ENCODE results near the gene ABL1.

The ABL1 gene

DNA sequence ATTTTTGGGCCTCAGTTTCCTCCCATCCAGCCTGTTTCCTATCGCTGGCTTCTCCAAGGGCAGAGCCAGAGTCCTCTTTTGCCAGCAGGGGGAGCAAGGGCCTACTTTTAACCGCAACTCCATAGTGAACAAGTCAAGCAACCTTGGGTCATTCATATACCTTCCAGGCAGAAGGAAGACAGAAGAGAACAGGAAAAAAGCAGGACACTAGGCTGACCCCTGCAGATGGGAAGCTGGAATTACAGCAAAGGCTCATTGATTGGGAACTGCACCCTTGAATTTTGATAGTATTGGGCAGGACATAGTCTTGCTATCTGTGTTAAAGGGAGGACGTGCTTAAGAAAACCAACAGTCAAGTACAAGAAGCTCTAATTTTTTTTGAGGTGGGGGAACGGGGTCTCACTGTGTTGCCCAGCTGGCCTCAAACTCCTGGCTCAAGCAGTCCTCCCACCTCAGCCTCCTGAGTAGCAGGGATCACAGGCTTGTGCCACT lies 31.5 kb downstream of the ABL1 start:
- DNase-seq (ENCODE audit: low spot score in 2 of 2): peak; percentile 42 to 52
- H3K4me3 Mint-ChIP-seq: no peak overlapping the region
- H3K27ac Mint-ChIP-seq: no peak overlapping the region
- peaks cover 4% of the 10 kb centered on the region for H3K36me3 Mint-ChIP-seq
- no peaks in the 10 kb centered on the region for H3K9me3 Mint-ChIP-seq
- peaks cover 14% of the 10 kb centered on the region for H3K4me1 Mint-ChIP-seq
- H3K27me3 Mint-ChIP-seq: no peaks in the 10 kb centered on the region
- peak; percentile 67 for ATAC-seq (ENCODE audit: low read depth)

DNA sequence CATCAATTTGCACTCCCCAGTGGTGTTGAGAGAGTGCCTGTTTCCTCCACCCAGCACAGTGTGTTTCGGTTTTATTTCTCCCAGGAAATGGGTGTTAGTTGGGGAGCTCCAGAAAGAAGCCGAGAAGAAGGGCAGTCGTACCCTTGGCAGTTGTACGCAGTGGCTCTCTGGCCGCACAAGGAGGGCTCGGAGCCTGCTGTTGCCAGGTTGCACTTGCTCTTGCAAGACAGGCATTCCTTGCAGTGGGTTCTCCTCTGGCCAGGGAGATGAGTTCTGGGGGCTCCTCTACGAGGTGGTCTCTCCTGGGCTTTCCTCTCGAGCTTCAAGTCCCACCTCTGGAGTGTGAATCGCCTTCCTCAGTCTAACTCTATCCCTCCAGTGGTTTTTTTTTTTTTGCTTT lies 32.5 kb downstream of the ABL1 start:
- no peaks in the 10 kb centered on the region for H3K9me3 Mint-ChIP-seq

DNA sequence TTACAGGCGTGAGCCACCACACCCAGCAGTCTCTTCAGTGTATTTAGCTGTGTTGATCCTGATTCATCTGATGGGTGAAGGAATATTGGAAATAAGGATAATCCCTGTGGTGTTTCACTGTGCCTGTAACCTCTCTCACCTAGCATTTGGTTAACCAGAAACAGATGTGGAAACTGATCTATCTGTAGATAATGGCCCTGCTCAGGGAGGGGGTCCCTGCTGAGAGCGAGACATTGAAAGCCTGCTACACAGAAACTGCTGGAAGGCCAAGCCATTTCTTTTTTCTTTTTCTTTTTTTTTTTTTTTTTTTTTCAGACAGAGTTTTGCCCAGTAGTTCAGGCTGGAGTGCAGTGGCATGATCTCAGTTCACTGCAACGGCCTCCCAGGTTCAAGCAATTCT lies 33.2 kb downstream of the ABL1 start:
- ATAC-seq (ENCODE audit: low read depth): no peak
- DNase-seq (ENCODE audit: low spot score in 2 of 2): no peak
- Mint-ChIP-seq H3K36me3 (peaks cover 7% of the 10 kb centered on the region), H3K27ac (no peak overlapping the region), H3K4me1 (peaks cover 14% of the 10 kb centered on the region), H3K27me3 (no peaks in the 10 kb centered on the region), H3K4me3 (no peak overlapping the region), H3K9me3 (no peaks in the 10 kb centered on the region)

More for the DNA sequence above, 32.5 kb downstream of the ABL1 start:
- Mint-ChIP-seq H3K4me3 (no peak overlapping the region), H3K27me3 (no peaks in the 10 kb centered on the region), H3K27ac (no peak overlapping the region), H3K36me3 (peaks cover 5% of the 10 kb centered on the region), H3K4me1 (peaks cover 14% of the 10 kb centered on the region)
- DNase-seq (ENCODE audit: low spot score in 2 of 2) (no peak), ATAC-seq (ENCODE audit: low read depth) (no peak)

DNA sequence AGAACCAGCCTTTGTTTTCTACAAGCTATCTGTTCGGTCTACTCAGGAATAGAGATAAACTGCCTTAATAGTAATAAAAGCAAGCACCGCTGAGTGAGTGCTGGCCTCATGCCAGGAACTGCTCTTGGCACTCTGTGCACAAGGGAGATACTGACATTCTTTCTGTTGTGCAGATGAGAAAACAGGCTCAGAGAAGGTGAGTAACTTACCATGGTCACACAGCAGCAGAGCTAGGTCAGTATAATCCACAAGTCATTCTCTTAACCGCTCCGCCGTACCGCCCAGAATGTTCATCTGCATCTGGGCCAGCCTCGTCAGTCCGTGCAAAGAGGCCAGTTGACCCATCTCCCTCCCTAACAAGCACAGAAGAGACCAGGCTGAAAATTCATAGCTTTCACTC lies 34.2 kb downstream of the ABL1 start:
- Mint-ChIP-seq H3K36me3 (peaks cover 14% of the 10 kb centered on the region), H3K4me3 (no peak overlapping the region), H3K27ac (no peak overlapping the region), H3K27me3 (no peaks in the 10 kb centered on the region), H3K4me1 (peaks cover 14% of the 10 kb centered on the region), H3K9me3 (no peaks in the 10 kb centered on the region)
- ATAC-seq (ENCODE audit: low read depth): no peak
- no peak for DNase-seq (ENCODE audit: low spot score in 2 of 2)

DNA sequence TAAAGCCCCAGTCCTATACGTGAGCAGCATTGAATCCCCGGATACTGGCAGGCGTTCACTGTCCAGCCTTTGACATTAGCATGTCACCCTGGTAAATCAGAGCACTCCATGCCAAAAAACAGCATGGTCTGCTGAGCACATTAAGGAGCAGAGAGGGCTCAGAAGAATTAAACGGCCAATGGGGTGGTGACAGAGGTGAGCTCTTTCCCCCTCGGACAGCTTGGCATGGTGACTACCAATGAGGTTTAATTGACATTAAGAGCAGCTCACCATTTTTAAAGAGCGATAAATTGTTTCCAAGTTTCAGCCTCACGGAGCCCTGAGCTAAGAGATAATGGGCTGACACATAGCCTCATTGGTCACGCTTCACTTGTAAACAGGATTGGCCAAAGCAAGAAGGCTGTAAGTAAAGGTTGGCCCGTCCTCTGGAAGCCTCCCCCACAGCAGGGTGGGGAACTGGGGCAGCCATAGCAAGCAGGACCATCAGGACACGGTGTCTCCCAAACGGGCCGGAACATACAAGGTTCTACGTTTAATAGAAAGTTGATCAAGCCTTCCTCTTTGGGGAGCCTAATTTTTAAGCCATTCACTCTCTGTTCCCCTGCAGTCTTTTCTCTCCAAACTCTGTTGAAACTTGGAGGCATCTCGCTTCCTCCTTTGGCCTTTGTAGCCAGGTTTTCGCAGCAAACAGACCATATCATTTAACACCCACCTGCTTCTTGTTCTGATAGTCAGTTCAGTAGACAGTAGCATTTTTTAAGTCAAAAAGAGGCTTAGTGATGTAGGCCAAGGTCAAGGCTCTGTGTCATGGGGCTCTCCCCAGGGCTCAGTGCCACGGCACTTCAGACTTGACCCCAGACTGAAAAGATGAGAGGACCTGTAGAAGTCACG lies 35.7 kb downstream of the ABL1 start:
- peaks cover 25% of the 10 kb centered on the region for H3K36me3 Mint-ChIP-seq
- H3K9me3 Mint-ChIP-seq: no peaks in the 10 kb centered on the region
- H3K4me1 Mint-ChIP-seq: peaks cover 14% of the 10 kb centered on the region
- no peak for DNase-seq (ENCODE audit: low spot score in 2 of 2)
- peak; percentile 71 for ATAC-seq (ENCODE audit: low read depth)
- H3K4me3 Mint-ChIP-seq: no peak overlapping the region
- peak overlapping the region; percentile 74 for H3K27ac Mint-ChIP-seq
- H3K27me3 Mint-ChIP-seq: no peaks in the 10 kb centered on the region

DNA sequence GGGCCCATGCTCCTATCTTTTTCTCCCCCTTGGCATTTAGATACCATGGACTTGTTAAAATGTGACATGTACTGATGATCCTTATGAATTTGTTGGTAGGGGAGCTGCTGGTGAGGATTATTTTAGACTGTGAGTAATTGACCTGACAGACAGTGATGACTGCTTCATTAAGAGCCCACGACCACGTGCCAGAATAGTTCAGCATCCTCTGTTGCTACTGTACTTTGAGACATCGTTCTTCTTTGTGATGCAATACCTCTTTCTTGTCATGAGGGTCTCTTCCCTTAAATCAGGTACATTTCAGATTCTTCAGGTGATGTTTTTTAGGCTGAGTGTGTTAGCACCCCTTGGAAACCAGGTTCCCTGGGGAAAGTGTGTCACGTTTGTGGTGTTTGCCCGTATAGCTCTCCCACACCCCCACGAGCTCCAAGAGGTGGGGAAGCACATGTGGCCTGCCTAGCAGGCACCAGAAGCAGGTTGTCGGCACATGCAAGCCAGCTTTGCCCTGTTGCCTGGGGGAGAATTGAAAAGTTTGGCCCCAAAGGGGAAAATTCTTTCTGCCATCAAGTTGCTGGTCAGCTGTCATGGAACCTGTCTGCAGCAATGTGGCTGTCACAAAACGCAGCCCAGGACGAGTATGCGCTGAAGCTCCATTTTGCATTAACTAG lies 36.5 kb downstream of the ABL1 start:
- Mint-ChIP-seq H3K36me3 (peaks cover 25% of the 10 kb centered on the region), H3K4me3 (no peak overlapping the region), H3K27me3 (no peaks in the 10 kb centered on the region), H3K9me3 (no peaks in the 10 kb centered on the region), H3K27ac (peak overlapping the region; percentile 74), H3K4me1 (peaks cover 11% of the 10 kb centered on the region)
- DNase-seq (ENCODE audit: low spot score in 2 of 2) (no peak), ATAC-seq (ENCODE audit: low read depth) (no peak)

DNA sequence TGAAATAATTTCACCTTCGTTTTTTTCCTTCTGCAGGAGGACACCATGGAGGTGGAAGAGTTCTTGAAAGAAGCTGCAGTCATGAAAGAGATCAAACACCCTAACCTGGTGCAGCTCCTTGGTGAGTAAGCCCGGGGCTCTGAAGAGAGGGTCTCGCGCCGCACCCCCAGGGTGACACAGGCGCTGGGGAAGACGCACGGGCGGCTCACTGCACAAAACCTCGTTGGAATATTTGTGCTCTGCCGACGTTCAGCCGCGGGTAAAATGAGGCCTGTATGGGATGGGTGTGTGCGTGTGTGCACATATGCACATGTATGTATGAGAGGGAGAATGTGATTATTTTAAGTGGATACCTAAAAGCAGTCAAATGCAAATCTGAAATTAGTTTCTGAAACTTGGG lies 37.0 kb downstream of the ABL1 start:
- H3K4me3 Mint-ChIP-seq: no peak overlapping the region
- DNase-seq (ENCODE audit: low spot score in 2 of 2) (no peak), ATAC-seq (ENCODE audit: low read depth) (no peak)
- peaks cover 10% of the 10 kb centered on the region for H3K4me1 Mint-ChIP-seq
- H3K9me3 Mint-ChIP-seq: no peaks in the 10 kb centered on the region
- H3K27ac Mint-ChIP-seq: no peak overlapping the region
- peaks cover 29% of the 10 kb centered on the region for H3K36me3 Mint-ChIP-seq
- no peaks in the 10 kb centered on the region for H3K27me3 Mint-ChIP-seq

DNA sequence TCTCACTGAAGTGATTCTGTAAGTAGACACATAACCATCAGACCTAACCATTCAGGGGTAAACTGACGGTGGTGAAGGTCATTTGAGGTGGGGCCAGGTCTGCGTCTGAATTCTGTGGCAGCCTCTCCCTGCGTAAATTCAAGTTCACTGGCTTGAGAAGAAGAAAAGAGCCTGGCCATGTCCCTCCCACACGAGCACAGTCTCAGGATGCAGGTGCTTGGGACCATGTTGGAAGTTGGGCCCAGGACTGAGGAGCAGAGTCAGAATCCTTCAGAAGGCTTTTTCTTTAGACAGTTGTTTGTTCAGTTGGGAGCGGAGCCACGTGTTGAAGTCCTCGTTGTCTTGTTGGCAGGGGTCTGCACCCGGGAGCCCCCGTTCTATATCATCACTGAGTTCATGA lies 37.5 kb downstream of the ABL1 start:
- Mint-ChIP-seq H3K4me3 (no peak overlapping the region), H3K36me3 (peaks cover 31% of the 10 kb centered on the region), H3K9me3 (no peaks in the 10 kb centered on the region), H3K27ac (no peak overlapping the region), H3K4me1 (peaks cover 10% of the 10 kb centered on the region), H3K27me3 (no peaks in the 10 kb centered on the region)
- no peak for DNase-seq (ENCODE audit: low spot score in 2 of 2)
- ATAC-seq (ENCODE audit: low read depth): no peak

DNA sequence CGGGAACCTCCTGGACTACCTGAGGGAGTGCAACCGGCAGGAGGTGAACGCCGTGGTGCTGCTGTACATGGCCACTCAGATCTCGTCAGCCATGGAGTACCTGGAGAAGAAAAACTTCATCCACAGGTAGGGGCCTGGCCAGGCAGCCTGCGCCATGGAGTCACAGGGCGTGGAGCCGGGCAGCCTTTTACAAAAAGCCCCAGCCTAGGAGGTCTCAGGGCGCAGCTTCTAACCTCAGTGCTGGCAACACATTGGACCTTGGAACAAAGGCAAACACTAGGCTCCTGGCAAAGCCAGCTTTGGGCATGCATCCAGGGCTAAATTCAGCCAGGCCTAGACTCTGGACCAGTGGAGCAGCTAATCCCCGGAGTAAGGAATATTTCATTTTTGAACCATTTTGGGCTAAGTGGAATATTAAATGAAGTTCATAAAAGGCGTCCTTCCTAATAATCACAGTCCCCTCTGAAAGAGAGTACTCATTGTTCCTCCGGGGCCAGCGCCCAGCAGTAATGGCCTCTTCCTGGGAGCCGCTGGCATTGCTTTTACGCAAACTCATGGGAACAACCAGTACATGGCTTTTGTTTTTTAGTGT lies 38.0 kb downstream of the ABL1 start:
- Mint-ChIP-seq H3K9me3 (no peaks in the 10 kb centered on the region), H3K27me3 (no peaks in the 10 kb centered on the region), H3K27ac (no peak overlapping the region), H3K36me3 (peaks cover 31% of the 10 kb centered on the region), H3K4me1 (peaks cover 10% of the 10 kb centered on the region), H3K4me3 (no peak overlapping the region)
- DNase-seq (ENCODE audit: low spot score in 2 of 2): no peak
- no peak for ATAC-seq (ENCODE audit: low read depth)

DNA sequence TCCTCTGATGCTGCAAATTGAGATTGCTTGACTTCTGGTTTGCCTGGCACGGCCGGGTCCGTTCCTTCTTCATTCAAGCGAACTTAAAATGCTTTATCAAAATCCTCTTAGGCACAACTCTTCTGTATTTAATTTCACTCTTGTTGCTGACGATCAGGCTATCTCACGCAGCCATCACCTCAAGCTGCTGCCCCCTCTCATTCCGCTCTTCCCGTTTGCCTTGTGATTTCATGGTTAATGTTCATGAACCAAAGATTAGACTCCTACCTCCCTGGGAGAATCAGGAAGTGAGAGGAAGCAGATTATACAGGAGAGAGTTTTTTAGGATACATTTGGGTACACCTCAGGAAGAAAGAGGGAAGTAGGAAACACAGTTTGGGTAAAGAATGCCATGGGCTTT lies 38.9 kb downstream of the ABL1 start:
- H3K4me3 Mint-ChIP-seq: no peak overlapping the region
- peaks cover 31% of the 10 kb centered on the region for H3K36me3 Mint-ChIP-seq

DNA sequence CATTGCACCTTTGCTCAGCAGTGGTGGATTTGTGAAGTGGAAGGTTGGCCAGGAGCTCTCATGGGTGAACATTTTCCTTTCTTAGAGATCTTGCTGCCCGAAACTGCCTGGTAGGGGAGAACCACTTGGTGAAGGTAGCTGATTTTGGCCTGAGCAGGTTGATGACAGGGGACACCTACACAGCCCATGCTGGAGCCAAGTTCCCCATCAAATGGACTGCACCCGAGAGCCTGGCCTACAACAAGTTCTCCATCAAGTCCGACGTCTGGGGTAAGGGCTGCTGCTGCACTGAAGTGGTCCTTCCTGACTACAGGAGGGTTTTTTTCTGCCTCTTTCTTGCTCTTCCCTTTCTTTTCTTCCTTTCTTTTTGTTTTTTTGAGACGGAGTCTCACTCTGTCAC lies 39.7 kb downstream of the ABL1 start:
- Mint-ChIP-seq H3K36me3 (peaks cover 37% of the 10 kb centered on the region), H3K27ac (no peak overlapping the region), H3K4me1 (peaks cover 10% of the 10 kb centered on the region), H3K27me3 (no peaks in the 10 kb centered on the region), H3K4me3 (no peak overlapping the region), H3K9me3 (no peaks in the 10 kb centered on the region)
- DNase-seq (ENCODE audit: low spot score in 2 of 2) (no peak), ATAC-seq (ENCODE audit: low read depth) (no peak)

More for the DNA sequence above, 38.9 kb downstream of the ABL1 start:
- Mint-ChIP-seq H3K27ac (no peak overlapping the region), H3K4me1 (peaks cover 10% of the 10 kb centered on the region), H3K9me3 (no peaks in the 10 kb centered on the region), H3K27me3 (no peaks in the 10 kb centered on the region)
- ATAC-seq (ENCODE audit: low read depth) (no peak), DNase-seq (ENCODE audit: low spot score in 2 of 2) (no peak)

DNA sequence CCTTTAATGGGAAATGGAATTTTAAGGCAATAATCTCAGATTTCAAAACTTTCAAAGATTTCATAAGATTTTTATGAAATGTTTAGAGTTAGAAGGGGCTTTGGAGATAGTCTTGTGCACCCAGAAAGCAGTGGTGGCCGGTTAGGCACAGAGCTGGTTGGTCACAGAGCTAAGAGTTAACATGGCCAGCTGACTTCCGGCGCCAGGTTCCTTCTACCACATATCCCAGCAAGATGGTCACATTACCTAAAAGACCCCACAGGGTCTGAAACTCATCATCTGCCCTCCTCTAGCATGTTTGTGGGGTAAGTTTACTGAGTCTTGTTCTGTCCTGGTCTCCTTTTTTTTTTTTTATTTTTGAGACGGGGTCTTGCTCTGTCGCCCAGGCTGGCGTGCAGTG lies 42.2 kb downstream of the ABL1 start:
- no peak for DNase-seq (ENCODE audit: low spot score in 2 of 2)
- Mint-ChIP-seq H3K9me3 (no peaks in the 10 kb centered on the region), H3K4me1 (no peaks in the 10 kb centered on the region), H3K27me3 (no peaks in the 10 kb centered on the region), H3K27ac (no peak overlapping the region), H3K36me3 (peaks cover 39% of the 10 kb centered on the region), H3K4me3 (no peak overlapping the region)
- ATAC-seq (ENCODE audit: low read depth): no peak

DNA sequence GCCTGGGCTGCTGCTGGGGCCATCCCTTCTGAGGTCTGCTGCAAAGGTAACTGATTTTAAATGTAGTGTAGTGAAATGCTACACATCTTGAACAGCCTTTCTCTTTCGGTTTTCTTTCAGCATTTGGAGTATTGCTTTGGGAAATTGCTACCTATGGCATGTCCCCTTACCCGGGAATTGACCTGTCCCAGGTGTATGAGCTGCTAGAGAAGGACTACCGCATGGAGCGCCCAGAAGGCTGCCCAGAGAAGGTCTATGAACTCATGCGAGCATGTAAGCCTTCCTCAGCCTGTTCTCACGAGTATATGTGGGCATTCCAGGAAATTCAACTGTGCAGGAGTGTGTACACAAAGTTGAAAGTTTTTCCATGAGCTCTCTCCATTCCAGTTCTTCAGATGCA lies 43.2 kb downstream of the ABL1 start:
- Mint-ChIP-seq H3K4me3 (no peak overlapping the region), H3K27ac (no peak overlapping the region), H3K9me3 (no peaks in the 10 kb centered on the region), H3K4me1 (no peaks in the 10 kb centered on the region), H3K27me3 (no peaks in the 10 kb centered on the region), H3K36me3 (peaks cover 37% of the 10 kb centered on the region)
- ATAC-seq (ENCODE audit: low read depth) (no peak), DNase-seq (ENCODE audit: low spot score in 2 of 2) (no peak)

DNA sequence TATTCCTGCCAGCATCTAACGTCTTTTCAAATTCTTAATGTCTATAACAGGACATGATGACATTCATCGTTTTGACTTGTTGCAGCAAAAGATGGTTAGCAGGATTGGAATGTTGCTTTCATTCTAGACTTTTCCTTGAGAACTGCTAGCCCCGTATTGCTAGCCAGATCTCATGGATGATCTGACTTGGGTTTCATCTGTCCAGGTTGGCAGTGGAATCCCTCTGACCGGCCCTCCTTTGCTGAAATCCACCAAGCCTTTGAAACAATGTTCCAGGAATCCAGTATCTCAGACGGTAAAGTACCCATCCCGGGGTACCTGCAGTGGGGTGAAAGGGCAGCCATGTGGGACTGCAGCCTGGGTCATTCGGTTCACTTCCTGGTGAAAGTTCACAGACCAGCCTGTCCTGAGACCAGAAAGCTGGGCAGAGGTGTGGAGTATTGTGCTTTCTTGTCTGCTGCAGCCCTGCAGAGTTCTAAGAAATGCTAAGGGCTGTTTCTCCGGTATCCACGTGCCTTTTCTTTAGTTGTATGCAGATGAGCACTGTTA lies 44.9 kb downstream of the ABL1 start:
- Mint-ChIP-seq H3K4me3 (no peak overlapping the region), H3K27ac (no peak overlapping the region), H3K27me3 (no peaks in the 10 kb centered on the region), H3K36me3 (peaks cover 26% of the 10 kb centered on the region), H3K9me3 (no peaks in the 10 kb centered on the region), H3K4me1 (no peaks in the 10 kb centered on the region)
- DNase-seq (ENCODE audit: low spot score in 2 of 2) (no peak), ATAC-seq (ENCODE audit: low read depth) (no peak)

Measured in memory B cell (primary cell).